ENCODE data around the gene PTPRN2. TPM values are rescaled to one million over a fixed set of nuclear protein-coding genes. Genes with fewer than 3 reads are reported as not detected.

Gene PTPRN2
- total RNA-seq, 1 donor from 2014 or later, result 0.33 TPM

DNA sequence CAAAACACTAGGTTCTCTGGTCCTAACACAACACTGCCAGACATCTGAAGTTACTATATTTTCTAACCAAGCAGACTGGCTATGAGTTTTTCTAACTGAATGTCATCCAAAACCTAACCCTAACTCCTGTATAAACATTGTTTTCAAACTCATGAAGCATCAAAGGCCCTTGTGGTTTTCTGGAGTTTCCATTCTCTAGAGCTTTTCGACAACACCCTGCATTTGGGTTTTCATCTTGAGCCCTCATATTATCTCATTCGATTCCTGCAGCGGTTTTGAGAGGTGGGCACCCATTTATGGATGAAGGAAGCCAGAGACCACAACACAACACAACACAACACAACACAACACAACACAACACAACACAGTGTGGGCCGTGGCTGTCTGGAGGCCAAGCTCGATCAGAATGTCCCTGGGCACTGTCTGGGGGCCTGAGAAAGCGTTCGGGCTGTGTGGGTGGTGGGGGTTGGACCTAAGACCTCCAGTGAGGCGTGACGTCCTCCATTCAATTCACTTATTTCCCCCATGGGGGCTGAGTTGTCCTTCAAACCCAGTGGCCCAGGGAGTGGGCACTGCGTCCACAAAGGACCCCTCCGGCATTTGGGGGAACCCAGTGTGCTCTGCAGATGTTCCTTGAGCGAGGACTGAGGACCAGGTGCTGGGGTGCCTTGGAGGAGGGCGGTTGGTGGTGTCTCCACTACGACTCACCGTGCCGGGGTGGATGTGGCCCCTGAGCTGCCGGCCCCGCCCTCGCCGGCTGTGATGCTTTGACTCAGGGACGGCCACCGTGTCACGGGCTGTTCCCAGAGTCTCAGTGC lies 760.4 kb downstream of the PTPRN2 start:
- ATAC-seq (no peak), DNase-seq (ENCODE audit: low spot score) (no peak)

DNA sequence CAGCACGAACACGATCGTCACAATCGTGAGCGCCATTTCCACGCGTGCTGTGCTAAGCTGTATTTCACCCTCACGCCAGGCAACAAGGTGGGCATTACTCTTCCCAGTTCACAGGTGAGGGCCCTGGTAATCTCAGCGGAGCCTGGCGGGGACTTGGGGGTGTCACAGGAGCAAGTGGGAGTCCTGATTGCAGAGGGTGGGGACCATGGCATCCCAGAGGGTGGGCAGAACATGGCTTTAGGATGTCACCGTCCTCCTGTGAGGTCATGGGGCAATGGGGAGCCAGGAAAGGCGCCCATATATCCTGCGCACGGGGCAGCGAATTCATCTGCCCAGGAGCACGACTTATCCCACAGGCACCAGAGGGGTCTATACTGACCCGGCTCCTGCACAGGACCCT lies 761.1 kb downstream of the PTPRN2 start:
- no peak for ATAC-seq
- no peak for DNase-seq (ENCODE audit: low spot score)

DNA sequence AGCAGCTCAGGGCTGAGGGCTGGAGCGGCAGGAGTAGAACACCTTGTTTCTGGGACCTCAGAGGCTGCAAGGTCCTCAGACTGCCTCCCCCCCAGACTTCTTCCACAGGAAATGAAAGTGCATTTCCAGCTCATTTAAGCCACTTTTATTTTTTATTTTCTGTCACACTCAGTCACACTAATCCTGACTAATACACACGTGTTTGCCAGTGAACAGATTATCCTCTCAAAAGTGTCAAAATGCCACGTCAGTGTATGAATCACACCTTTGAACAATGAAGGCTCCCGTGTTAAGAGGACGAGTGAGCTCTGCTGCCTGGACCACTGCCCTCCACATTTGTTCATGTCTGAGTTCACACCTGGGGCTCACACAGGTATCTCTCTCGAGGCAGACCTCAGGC lies 762.3 kb downstream of the PTPRN2 start:
- ATAC-seq (no peak), DNase-seq (ENCODE audit: low spot score) (no peak)

DNA sequence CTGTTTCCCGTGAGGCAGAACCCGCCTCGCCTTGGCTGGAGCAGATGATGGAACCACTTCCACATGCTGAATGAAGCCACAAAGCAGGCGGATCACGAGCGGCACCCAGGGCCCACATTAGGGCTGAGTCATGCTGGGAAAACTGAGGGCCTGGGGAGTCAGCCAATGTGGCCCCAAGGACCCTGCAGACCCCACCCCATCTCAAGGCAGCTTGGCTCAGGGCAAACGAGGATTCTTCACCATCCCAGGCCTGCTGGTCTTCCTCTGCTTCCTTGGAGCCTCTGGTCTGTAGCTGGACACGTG lies 762.9 kb downstream of the PTPRN2 start:
- ATAC-seq, result no peak
- DNase-seq (ENCODE audit: low spot score), result no peak

DNA sequence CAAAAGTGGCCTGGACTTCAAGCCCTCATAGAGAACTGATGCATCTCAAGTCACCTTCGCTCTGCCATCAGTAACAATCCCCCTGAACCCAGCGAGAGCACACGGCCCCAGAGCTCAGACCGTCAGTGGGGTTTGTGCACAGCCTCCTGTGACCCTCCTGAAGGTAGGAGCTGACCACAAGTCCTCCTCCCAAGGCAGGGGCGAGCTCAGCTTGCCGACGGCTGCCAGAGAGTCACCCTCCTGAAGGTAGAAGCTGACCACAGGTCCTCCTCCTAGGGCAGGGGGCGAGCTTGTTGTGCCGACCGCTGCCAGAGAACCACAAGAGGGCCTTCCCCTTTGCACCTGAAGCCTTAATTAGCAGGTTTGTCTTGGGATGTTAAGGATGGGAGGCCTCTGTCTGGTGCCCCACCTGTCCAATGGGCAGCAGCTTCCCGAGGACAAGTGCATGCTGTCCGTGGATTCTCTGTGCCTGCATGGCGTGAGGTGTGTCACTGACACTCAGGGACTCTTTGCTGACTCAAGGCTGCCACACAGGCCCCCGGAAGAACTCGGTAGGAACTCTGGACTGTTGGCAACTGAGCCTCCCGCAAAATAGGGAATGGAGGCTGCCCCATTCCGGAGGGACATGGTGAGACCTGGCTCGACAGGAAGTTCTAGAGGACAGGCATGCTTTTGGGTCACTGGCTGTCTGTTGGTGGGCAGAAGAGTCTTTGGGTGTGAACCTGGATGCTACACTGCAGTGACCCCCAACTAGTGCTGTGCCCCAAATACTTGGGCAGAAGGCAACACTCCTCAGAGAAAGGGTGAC lies 763.4 kb downstream of the PTPRN2 start:
- DNase-seq (ENCODE audit: low spot score) (no peak), ATAC-seq (no peak)

DNA sequence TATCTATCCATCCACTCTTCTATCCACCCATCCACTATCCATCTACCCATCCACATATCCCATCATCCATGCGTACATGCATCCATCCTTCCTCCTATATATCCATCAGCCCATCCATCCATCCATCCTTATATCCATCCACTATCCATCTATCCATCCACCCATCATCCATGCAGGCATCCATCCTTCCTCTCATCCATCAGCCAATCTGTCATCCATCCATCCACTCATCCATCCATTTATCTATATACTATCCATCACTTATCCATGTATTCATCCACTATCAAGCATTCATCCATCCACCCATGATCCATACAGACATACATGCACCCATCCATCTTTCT lies 765.0 kb downstream of the PTPRN2 start:
- ATAC-seq, result no peak
- no peak for DNase-seq (ENCODE audit: low spot score)

DNA sequence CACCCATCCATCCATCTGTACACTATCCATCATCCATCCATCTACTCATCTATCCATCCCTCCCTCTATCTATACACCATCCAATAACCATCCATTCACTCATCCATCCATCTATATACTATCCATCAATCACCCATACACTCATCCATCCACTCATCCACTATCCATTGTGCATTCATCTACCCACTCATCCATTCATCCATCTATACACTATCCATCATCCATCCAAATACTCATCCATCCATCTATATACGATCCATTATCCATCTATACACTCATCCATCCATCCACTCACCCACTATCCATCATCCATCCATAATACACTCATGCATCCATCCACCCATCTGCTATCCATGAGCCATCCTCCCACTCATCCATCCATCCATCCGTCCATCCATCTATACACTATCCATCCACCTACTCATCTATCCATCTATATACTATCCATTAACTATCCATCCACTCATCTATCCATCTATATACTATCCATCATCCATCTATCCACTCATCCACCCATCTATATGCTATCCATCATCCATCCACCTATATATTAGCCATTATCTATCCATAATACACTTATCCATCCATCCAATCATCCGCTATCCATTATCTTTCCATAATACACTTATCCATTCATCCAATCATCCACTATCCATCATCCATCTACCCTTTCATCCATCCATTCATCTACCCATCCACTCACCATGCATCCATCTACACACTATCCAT lies 765.5 kb downstream of the PTPRN2 start:
- no peak for ATAC-seq
- DNase-seq (ENCODE audit: low spot score), result no peak

DNA sequence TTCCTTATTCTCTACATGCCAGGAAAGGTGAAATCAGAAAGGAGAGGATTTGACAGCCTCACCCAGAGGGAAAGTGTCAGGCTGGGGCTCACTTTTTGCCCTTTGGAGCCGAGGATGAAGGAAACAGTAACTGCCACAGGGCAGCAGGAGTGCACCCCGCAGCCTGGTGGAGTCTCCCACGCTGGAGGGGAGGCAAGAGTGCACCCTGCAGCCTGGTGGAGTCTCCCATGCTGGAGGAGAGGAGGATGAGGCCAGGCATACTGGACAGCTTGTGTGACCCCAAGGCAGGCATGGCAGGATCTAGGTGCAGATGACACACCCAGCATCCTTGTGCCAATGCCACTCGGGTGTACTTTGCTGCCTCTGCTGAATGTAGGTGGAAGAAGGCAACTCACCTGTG lies 766.8 kb downstream of the PTPRN2 start:
- no peak for DNase-seq (ENCODE audit: low spot score)

DNA sequence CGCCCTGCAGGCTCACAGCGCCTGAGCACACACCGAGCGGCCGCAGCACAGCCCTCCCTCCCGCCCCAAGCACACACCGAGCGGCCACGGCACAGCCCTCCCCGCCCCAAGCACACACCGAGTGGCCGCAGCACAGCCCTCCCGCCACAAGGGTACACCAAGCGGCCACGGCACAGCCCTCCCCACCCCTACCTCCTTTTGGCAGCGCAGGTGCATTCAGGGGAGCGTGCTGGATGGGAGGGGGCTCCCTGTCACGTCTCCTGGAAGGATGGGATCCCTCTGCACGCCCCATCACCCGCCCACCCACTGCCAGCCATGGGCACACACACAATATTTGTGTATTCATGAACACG lies 768.2 kb downstream of the PTPRN2 start:
- no peak for ATAC-seq
- no peak for DNase-seq (ENCODE audit: low spot score)

More for the DNA sequence above, 766.8 kb downstream of the PTPRN2 start:
- ATAC-seq, result no peak

DNA sequence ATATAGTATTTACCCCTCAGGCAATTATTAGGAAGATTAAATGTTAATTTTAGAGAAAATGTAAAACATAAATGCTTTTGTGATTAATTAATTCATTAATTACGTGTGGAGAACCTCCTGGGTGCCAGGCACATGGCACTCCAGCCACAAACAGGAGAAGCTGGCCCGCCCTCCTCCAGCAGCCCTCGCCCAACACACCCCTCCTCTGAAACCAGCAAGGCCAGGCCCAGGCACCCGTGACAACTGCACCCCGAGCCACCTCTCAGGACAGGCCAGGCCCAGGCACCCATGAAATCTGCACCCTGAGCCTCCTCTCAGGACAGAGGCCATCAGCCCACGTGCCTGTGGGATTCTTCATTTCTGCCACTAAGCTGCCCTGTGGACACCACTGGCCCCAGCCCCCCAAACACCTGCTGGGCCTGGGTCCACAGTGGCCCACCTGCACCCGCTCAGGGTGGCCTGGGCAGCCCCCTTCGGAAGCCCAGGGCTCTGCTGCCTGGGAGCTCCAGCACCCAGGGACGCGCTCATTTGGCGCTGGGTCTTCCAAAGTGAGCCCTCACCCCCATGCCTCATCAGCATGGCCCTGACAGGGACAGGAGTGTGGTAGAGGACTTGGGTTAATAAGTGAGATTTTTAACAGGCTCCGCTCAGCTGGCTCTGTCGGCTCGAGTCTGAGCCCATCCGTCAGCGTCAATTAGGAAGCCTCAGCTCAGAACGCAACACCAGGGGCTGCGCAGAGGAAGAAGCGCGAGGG lies 768.7 kb downstream of the PTPRN2 start:
- DNase-seq (ENCODE audit: low spot score) (no peak), ATAC-seq (no peak)

DNA sequence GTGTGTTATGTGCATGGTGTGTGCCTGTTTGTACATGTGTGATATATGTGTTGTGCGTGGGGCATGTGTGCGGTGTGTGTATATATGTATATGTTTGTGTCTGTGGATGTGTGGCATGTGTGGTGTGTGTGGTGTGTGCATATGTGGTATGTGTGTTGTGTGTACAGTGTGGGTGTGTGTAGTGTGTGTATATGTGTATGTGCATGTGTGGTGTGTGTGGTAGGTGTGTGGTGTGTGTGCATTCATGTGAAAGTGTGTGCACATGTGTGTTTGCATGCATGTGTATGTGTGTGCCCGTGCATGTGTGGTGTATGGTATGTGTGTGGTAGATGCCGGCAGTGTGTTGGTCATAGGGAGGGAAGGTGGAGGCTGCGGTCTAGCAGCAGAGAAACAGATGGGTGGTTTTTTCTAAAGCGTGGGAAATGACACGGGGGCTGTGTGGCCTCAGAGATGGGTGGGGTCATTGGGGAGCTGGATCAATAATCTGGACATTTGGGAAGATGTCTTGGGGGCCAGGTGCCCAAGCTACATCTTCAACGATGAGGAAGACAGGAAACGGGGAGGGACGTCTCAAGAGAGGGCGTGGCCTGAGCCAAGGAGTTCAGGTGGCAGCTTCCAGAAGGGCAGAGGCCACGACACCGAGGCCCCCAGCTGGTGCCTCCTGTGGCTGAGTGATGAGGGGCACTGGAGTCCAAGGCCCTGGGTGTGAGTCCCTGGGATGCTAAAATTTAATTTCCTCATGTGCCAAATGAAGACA lies 769.5 kb downstream of the PTPRN2 start:
- ATAC-seq (no peak), DNase-seq (ENCODE audit: low spot score) (no peak)

DNA sequence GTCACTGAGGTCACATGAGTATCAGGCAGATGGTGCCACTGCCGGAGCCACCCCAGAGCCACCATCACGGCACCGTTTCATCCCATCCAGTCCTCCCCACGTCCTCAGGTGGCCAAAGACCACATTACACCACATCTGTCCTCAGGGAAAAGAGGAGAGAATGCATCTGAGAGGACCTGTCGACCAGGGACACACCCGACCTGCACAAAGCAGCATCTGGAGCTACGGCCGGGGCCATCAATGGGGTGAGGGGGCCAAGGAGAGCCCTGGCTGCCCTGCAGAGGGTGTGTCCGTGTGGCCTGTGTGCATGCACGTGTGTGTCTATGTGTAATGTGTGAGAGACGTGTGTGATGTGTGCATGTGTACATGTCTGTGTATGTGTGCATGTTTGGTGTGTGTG lies 770.2 kb downstream of the PTPRN2 start:
- ATAC-seq (no peak), DNase-seq (ENCODE audit: low spot score) (no peak)

DNA sequence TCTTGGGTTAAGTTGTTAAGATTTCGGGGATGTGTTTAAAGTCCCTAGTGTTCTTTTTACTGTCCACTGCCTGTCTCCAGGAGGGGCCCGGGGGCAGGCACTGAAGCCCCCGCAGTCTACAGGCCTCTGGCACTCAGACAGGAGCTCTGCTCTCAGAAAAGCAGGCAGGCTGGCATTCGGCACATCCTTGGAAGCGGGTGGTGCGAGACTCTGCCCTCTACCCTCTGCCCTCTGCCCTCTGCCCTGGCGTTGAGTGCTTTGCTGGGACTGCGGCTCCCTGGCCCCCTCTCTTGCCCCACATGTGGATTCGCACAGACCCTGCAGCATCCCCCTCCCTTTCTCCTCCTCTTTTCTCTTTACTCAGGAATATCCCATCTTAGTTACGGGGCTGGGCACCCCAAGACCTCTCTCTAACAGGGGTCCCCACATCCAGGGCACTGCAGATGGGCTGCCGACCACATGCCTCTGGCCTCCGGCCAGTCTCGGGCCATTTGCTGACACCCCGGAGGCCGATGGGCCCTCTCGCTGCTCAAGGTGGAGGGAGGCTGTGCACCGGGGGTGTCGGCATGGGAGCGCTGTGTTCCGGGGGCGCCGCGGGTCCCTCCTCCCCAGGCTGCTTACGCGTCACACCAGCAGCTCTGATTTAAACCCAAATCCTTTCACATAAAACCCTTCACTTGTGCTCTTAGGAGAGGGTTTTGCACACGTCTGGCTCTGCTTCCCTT lies 770.9 kb downstream of the PTPRN2 start:
- no peak for ATAC-seq
- no peak for DNase-seq (ENCODE audit: low spot score)

DNA sequence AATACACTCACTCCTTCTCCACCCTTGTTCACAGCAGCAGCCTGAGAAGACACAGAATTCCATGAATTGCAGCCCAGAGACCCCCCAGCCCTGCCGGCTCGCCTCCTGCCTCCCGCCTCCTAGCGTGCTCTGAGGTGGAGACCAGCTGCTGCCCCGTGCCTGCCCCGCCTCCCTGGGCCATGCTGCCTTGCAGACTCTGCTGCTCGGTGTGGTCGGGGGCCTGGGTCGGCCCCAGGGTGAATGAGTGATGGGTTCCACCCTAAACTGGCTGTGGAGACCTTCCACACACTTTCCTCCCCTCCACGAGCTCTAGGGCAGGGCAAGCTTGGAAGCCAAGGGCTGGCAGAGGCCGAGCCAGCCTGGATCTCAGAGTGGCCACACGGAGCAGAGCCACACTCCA lies 771.5 kb downstream of the PTPRN2 start:
- DNase-seq (ENCODE audit: low spot score) (no peak), ATAC-seq (no peak)

DNA sequence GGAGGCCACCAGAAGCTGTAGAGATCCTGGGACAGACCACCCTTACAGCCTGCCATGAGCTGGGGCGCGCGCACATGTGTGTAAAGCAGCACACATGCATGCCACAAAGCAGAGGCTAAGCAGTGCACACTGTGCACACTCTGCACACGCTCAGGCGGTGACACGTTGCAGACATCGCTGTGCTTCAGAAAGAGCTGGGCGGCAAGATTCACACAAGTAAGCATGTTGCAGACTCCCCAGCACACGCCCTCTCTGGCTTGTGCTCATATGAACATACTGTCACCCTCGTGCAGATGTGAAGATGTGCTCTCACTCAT lies 772.0 kb downstream of the PTPRN2 start:
- ATAC-seq (no peak), DNase-seq (ENCODE audit: low spot score) (no peak)

DNA sequence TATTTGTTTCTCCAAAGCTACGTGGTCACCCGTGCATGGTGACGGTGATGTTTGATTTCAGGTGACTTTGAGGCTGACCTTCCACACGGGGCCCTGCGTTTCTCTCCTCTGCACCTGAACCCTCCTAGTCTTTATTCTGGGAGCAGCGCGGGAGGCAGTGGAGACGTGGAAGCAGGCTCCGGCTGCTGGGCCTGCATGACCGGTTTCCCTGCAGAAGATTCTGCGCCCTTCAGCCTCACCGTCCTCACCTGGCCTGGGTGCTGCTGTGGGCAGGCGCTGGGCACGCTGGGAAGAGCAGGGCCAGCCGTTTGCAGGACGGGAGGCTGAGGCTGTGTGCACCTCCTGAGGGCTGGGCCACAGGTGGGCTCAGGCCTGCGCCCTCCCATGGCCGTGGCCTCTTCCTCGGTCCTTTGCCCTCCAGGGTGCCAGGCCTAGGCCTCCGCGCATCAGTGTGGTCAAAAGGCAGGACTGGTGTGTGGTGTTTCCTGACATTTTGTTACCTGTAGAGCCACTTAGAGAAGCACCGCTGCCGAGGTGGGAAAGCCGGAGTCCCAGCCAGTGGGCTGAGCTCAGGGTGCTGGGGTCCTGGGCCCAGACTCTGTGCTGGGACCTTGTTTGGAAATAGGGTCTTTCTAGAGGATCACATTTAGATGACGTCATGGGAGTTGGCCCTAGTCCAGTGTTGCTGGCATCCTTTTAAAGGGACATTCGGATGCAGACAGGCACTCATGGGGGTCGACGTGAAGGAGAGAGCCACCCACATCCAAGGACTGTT lies 772.5 kb downstream of the PTPRN2 start:
- ATAC-seq, result no peak
- no peak for DNase-seq (ENCODE audit: low spot score)

DNA sequence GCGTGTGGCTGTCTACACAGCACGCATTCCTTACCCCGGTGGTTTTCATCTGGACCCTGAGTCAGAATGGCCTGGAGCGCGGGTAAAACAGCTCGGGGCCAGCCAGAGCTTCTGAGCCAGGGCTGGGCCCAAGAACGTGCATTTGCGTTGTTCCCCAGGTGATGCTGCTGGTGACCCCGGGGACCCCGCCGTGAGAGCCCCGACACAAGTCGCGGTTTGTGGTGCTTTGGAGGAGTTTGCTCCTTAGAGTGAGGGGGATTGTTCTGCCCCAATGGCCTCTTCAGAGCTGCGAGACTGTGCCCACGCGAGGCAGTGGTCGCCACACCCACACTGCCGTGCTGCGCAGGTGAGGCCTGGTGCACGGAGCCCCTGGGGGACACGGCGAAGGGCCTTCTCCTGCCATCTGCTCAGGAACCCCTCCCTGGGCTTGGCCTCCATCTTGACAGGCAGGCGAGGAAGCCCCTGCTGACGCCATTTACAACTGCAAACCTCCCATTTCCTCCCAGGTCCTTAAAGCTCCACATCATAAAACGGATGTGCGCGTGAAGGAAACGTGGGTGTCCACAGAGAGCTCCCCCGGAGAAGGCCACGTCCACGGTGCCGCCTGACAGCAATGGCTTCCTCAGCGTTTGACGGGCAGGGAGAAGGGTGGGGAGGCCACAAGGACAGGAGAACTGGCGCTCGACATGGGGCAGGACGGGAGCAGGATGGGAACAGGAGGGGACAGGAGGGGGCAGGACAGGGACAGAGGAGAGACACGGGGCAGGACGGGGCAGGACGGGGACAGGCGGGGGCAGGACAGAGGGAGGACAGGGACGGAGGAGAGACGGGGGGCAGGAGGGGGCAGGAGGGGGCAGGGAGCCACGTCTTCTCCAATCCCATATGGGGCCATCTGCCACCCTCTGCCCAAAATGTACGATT lies 773.6 kb downstream of the PTPRN2 start:
- ATAC-seq (no peak), DNase-seq (ENCODE audit: low spot score) (no peak)

DNA sequence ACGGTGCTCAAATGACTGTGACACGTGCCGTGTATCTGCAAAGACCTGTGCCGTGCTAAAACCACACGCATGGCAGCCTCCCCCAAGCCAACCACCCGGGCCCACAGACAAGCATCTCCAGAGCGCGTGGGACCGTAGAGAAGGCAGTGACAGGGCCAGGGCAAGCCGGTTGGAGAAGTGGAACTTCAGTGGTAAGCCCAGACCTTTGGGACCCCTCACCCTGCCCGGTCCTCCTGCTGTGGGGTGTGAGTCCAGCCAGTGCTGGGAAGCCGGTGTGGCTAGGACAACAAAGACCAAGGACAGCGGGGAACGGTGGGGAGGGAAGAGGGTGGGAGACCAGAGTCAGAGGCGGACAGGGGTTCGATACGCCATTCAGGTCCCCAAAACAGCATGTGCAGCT lies 774.6 kb downstream of the PTPRN2 start:
- no peak for DNase-seq (ENCODE audit: low spot score)

More for the DNA sequence above, 774.6 kb downstream of the PTPRN2 start:
- ATAC-seq, result no peak
